Measurements from ENCODE around the gene PHF11. TPM values are rescaled to one million over a fixed set of nuclear protein-coding genes. Genes with fewer than 3 reads are reported as not detected.

The PHF11 gene
- total RNA-seq (2014; rRNA removed; shearing (Covaris generic); ENCODE audit: low replicate concordance) = 34.3 and 75.2 TPM in 2 replicates

DNA sequence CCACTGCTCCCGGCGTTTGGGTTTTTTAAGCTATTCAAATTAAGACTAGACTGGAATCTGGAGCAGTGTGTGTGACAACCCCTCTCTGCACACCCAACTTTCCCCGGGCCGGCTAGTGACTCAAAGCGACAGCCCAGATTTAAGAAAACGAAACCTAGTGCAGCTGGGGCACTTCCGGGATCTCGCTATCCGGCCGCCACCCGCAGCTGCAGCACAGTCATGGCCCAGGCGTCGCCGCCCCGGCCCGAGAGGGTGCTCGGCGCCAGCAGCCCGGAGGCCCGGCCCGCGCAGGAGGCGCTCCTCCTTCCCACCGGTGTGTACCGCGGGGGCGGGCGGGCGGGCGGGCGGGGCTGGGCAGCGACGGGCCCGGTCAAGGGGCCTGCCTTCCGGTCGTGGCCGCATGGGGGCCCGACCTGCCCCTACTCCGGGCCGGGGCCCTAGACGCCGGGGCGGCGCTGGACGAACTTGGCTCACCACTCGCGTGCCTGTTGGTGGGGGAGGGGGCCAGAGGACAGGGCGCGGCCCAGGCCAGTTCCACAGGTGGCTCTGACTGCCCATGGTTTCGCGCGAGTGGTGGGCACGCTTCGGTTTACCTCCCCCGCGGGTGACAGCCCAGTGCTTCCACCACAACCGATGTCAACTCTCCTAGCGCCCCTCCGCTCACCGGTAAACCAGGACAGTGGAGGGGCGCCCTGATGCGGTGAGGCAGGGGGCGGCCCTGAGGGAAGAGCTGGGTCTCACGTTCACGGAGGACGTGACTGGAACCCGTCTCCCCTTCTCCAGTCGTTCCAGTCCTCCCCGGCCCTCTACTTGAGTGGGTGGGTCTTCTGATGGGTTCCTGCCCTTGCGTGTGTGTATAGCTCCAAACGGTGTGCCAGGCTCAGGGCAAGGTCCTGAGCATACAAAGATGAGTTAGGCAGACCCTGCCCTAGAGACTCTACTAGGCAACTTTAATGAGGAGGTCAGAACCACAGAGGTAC lies at the start of gene PHF11:
Gene PHF11 (plus strand): TSS at position 171 of the 980 bp plus-strand sequence. CDS start 49 bp downstream, at position 220.
- H3K4me2 ChIP-seq (ENCODE audit: low read depth, low read length, poor library complexity, severe bottlenecking) = peak within 1 kb of the TSS; percentile 97
- H3K27ac ChIP-seq (ENCODE audit: low read length) = peak within 1 kb of the TSS; percentile 96
- H3K4me3 ChIP-seq (ENCODE audit: low read length) = peak within 1 kb of the TSS; percentile 87
- no peaks in the 10 kb centered on the region for H3K9me2 ChIP-seq (replicated peaks; ENCODE audit: insufficient read depth, low read length)
- H4K20me1 ChIP-seq (ENCODE audit: insufficient read depth, low read depth, low read length) = no peaks in the 10 kb centered on the region
- peaks cover 7% of the 10 kb centered on the region; the same call in 1 of the 2 replicates for H3K79me2 ChIP-seq (ENCODE audit: low read length)
- peak; percentile 94 for DNase-seq
- H3K27me3 ChIP-seq (ENCODE audit: low read length) = no peaks in the 10 kb centered on the region
- H2AFZ ChIP-seq (ENCODE audit: low read length) = peak within 1 kb of the TSS; percentile 93; the same call in 1 of the 2 replicates
- peak within 1 kb of the TSS; percentile 84 for H3K9ac ChIP-seq (ENCODE audit: low read length)
- H3K9me3 ChIP-seq (ENCODE audit: low read length) = no peaks in the 10 kb centered on the region
- H3K4me1 ChIP-seq (ENCODE audit: low read length) = peaks cover 53% of the 10 kb centered on the region
- H3K36me3 ChIP-seq (ENCODE audit: insufficient read depth, low read length) = peaks cover 17% of the 10 kb centered on the region

DNA sequence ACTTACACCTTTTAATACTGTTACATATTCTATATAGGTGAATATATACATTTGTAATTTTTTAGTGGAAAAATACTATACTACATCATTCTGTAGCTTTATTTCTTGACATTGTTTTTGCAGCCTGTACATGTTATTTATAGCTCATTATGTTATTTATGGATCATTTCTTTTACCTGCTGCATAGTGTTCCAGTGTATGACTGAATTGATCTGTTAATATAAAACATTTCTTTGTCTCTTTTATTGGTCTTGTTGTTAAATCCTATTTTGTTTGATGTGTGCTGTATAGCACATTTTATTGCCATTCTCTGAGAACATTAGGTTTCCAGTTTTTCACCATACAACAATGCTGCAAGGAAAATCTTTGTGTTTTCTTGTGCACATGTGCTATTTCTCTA lies 49.3 kb upstream of the PHF11 start:
- no peaks in the 10 kb centered on the region for H3K27me3 ChIP-seq (ENCODE audit: low read length)
- no peaks in the 10 kb centered on the region for H4K20me1 ChIP-seq (ENCODE audit: insufficient read depth, low read depth, low read length)
- H3K27ac ChIP-seq (ENCODE audit: low read length) = peak overlapping the region; percentile 34
- no peak for DNase-seq
- peaks cover 71% of the 10 kb centered on the region for H3K79me2 ChIP-seq (ENCODE audit: low read length)
- no peak overlapping the region for H3K9ac ChIP-seq (ENCODE audit: low read length)
- H3K9me3 ChIP-seq (ENCODE audit: low read length) = no peaks in the 10 kb centered on the region
- H3K36me3 ChIP-seq (ENCODE audit: insufficient read depth, low read length) = peaks cover 30% of the 10 kb centered on the region
- H2AFZ ChIP-seq (ENCODE audit: low read length) = no peak overlapping the region
- peaks cover 44% of the 10 kb centered on the region for H3K4me1 ChIP-seq (ENCODE audit: low read length)
- peak overlapping the region; percentile 48 for H3K4me3 ChIP-seq (ENCODE audit: low read length)
- no peaks in the 10 kb centered on the region for H3K9me2 ChIP-seq (replicated peaks; ENCODE audit: insufficient read depth, low read length)
- H3K4me2 ChIP-seq (ENCODE audit: low read depth, low read length, poor library complexity, severe bottlenecking) = peak overlapping the region; percentile 96

DNA sequence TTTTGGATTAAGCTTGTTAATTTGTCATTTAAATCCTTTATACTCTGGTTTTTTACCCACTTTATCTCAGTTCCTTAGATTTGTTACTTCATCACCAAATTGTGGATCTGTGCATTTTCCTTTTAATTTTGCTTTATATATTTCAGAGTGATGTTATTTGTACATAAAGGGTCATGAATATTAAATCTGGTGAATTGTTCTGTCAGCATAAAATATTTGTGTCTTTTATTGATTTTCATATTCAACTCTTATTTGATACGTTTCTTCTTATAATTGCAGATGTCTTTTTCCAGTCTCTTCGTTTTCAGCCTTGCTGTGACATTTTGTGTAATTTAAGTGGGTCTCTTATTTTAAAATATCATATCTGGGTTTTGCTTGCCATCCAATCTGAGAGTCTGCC lies 47.0 kb upstream of the PHF11 start:
- Histone ChIP-seq H3K27me3 (ENCODE audit: low read length) (no peaks in the 10 kb centered on the region), H3K4me3 (ENCODE audit: low read length) (no peak overlapping the region), H3K4me2 (ENCODE audit: low read depth, low read length, poor library complexity, severe bottlenecking) (no peak overlapping the region), H3K9ac (ENCODE audit: low read length) (no peak overlapping the region), H3K9me3 (ENCODE audit: low read length) (no peaks in the 10 kb centered on the region), H3K79me2 (ENCODE audit: low read length) (peaks cover 87% of the 10 kb centered on the region), H3K36me3 (ENCODE audit: insufficient read depth, low read length) (peaks cover 43% of the 10 kb centered on the region), H3K9me2 (replicated peaks; ENCODE audit: insufficient read depth, low read length) (no peaks in the 10 kb centered on the region), H4K20me1 (ENCODE audit: insufficient read depth, low read depth, low read length) (no peaks in the 10 kb centered on the region), H2AFZ (ENCODE audit: low read length) (no peak overlapping the region), H3K4me1 (ENCODE audit: low read length) (peaks cover 35% of the 10 kb centered on the region), H3K27ac (ENCODE audit: low read length) (no peak overlapping the region)
- DNase-seq = no peak

DNA sequence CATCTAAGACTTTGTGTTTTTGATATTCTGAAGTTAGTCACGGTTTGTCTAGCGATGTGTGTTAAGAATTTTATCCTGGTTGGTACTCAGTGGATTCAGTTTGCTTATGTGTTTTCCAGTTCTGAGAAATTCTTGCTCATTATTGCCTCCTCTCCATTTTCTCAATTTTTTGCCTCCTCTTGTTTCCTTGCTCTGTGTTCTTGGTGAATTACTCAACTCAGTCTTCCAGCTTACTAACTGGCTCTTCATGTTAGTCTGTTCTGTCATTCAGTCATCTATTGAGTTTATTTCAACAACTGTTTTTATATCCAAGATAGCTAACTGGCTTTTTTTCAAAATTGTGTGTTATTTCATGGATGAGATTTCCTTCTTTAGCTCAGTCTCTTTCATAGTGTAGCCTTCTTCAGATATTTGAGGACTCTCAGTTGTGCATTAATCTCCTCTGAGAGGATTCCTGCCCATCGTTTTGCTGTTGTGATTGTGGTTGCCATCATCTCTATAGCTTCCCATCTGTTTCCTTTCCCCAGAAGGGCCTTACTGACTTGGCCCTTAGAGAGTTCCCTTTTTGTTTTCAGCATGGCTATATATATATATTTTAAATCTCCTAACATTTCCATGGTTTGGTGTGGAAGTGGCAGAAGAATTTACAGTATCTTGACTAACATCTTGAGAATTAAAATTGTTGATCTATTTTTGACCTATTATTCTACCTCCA lies 45.5 kb upstream of the PHF11 start:
- H3K36me3 ChIP-seq (ENCODE audit: insufficient read depth, low read length) = peaks cover 51% of the 10 kb centered on the region
- peaks cover 33% of the 10 kb centered on the region for H3K4me1 ChIP-seq (ENCODE audit: low read length)
- no peak overlapping the region for H2AFZ ChIP-seq (ENCODE audit: low read length)
- H3K9me2 ChIP-seq (replicated peaks; ENCODE audit: insufficient read depth, low read length) = no peaks in the 10 kb centered on the region
- no peak overlapping the region; the same call in 1 of the 2 replicates for H3K27ac ChIP-seq (ENCODE audit: low read length)
- no peak for DNase-seq
- H3K9me3 ChIP-seq (ENCODE audit: low read length) = no peaks in the 10 kb centered on the region
- peaks cover 92% of the 10 kb centered on the region for H3K79me2 ChIP-seq (ENCODE audit: low read length)
- H4K20me1 ChIP-seq (ENCODE audit: insufficient read depth, low read depth, low read length) = no peaks in the 10 kb centered on the region
- H3K27me3 ChIP-seq (ENCODE audit: low read length) = no peaks in the 10 kb centered on the region
- no peak overlapping the region for H3K9ac ChIP-seq (ENCODE audit: low read length)
- H3K4me2 ChIP-seq (ENCODE audit: low read depth, low read length, poor library complexity, severe bottlenecking) = no peak overlapping the region
- H3K4me3 ChIP-seq (ENCODE audit: low read length) = no peak overlapping the region

- Histone ChIP-seq H3K27me3 (ENCODE audit: low read length) (no peaks in the 10 kb centered on the region), H3K9ac (ENCODE audit: low read length) (no peak overlapping the region), H3K4me1 (ENCODE audit: low read length) (peaks cover 9% of the 10 kb centered on the region), H3K27ac (ENCODE audit: low read length) (no peak overlapping the region), H3K36me3 (ENCODE audit: insufficient read depth, low read length) (peaks cover 55% of the 10 kb centered on the region), H3K4me3 (ENCODE audit: low read length) (no peak overlapping the region), H3K9me2 (replicated peaks; ENCODE audit: insufficient read depth, low read length) (no peaks in the 10 kb centered on the region), H3K9me3 (ENCODE audit: low read length) (no peaks in the 10 kb centered on the region), H3K4me2 (ENCODE audit: low read depth, low read length, poor library complexity, severe bottlenecking) (no peak overlapping the region), H4K20me1 (ENCODE audit: insufficient read depth, low read depth, low read length) (no peaks in the 10 kb centered on the region), H2AFZ (ENCODE audit: low read length) (no peak overlapping the region), H3K79me2 (ENCODE audit: low read length) (peaks cover 89% of the 10 kb centered on the region)
- DNase-seq = no peak
These were observed 42.9 kb upstream of the PHF11 start for GRCh38 chr13:49452725-49453457.

GRCh38 chr13:49453465-49453864 lies 42.3 kb upstream of the PHF11 start:
- Histone ChIP-seq H2AFZ (ENCODE audit: low read length) (no peak overlapping the region), H3K79me2 (ENCODE audit: low read length) (peaks cover 89% of the 10 kb centered on the region), H3K27me3 (ENCODE audit: low read length) (no peaks in the 10 kb centered on the region), H3K4me2 (ENCODE audit: low read depth, low read length, poor library complexity, severe bottlenecking) (no peak overlapping the region), H3K9me3 (ENCODE audit: low read length) (no peaks in the 10 kb centered on the region), H3K36me3 (ENCODE audit: insufficient read depth, low read length) (peaks cover 53% of the 10 kb centered on the region), H3K9me2 (replicated peaks; ENCODE audit: insufficient read depth, low read length) (no peaks in the 10 kb centered on the region), H4K20me1 (ENCODE audit: insufficient read depth, low read depth, low read length) (no peaks in the 10 kb centered on the region), H3K9ac (ENCODE audit: low read length) (no peak overlapping the region), H3K4me1 (ENCODE audit: low read length) (peaks cover 3% of the 10 kb centered on the region; the same call in 1 of the 2 replicates), H3K27ac (ENCODE audit: low read length) (no peak overlapping the region), H3K4me3 (ENCODE audit: low read length) (no peak overlapping the region)
- no peak for DNase-seq

DNA sequence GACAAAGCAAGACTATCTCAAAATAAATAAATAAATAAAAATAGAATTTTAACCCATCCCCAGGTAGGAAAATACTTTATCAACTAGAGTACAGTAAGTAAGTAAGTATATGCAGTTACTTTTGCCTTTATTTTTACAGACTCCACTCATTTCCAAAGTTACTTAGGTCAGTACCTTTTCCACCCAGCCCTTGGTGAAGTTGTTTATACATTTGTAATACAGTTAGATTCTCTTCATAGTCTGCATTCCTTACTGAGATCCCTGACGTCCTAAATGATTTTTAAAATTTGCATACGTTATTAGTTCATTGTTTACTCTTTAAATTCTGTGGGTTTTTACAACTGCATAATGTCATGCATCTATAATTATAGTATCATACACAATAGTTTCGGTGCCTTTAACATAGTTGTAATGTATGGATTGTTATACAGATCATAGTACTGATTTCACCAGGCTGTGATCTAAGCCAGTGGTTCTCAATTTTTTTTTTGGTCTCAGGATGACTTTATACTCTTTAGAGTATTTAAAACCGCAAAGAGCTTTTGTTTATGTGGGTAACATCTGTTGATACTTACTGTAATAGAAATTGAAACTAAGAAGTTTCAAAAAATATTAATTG lies 41.3 kb upstream of the PHF11 start:
- no peak for DNase-seq
- Histone ChIP-seq H4K20me1 (ENCODE audit: insufficient read depth, low read depth, low read length) (no peaks in the 10 kb centered on the region), H3K4me3 (ENCODE audit: low read length) (no peak overlapping the region), H3K9ac (ENCODE audit: low read length) (no peak overlapping the region), H3K79me2 (ENCODE audit: low read length) (peaks cover 86% of the 10 kb centered on the region), H3K4me1 (ENCODE audit: low read length) (no peaks in the 10 kb centered on the region; the same call in 1 of the 2 replicates), H3K9me2 (replicated peaks; ENCODE audit: insufficient read depth, low read length) (no peaks in the 10 kb centered on the region), H3K36me3 (ENCODE audit: insufficient read depth, low read length) (peaks cover 54% of the 10 kb centered on the region), H3K27ac (ENCODE audit: low read length) (0 out of 2 replicates have a peak overlapping the region, but pooled peaks have one; percentile 22), H3K27me3 (ENCODE audit: low read length) (no peaks in the 10 kb centered on the region), H3K4me2 (ENCODE audit: low read depth, low read length, poor library complexity, severe bottlenecking) (no peak overlapping the region), H3K9me3 (ENCODE audit: low read length) (no peaks in the 10 kb centered on the region), H2AFZ (ENCODE audit: low read length) (no peak overlapping the region)
